ENCODE measurements around the gene ADAMTS18. TPM values are rescaled to one million over a fixed set of nuclear protein-coding genes. Genes with fewer than 3 reads are reported as not detected.
"Not testable (repeated sequence)": the region's sequence is repeated elsewhere in the genome, so short reads cannot be mapped to it uniquely, and the experiment has no call there.

The ADAMTS18 gene
- total and polyA plus RNA-seq, 4 donors, result under 0.01 to 0.17 TPM; not detected in 2

GRCh38 chr16:77271532-77272426 is 163.1 kb downstream of the ADAMTS18 start:
- Histone ChIP-seq H3K27ac (ENCODE audit: low read depth in 1 of 2, low read length in 2 of 2) (no peak overlapping the region), H3K4me3 (ENCODE audit: low read depth in 1 of 3, low read length in 3 of 3) (no peak overlapping the region), H3K36me3 (ENCODE audit: control insufficient read depth in 4 of 4, insufficient read depth in 3 of 4, low read depth in 1 of 4, low read length in 3 of 4) (no peaks in the 10 kb centered on the region), H3K9me3 (ENCODE audit: control insufficient read depth in 4 of 4, low read length in 3 of 4) (no peaks in the 10 kb centered on the region), H3K4me1 (ENCODE audit: control insufficient read depth in 4 of 4, insufficient read depth in 4 of 4, low read length in 3 of 4) (no peaks in the 10 kb centered on the region), H3K9ac (ENCODE audit: low read depth in 1 of 2, low read length in 2 of 2) (no peak overlapping the region), H3K27me3 (ENCODE audit: control insufficient read depth in 4 of 4, insufficient read depth in 4 of 4, low read length in 3 of 4) (peaks cover 0 to 6% (median 0%) of the 10 kb centered on the region in 4 donors)
- no peak for TF ChIP-seq RXRA (IDR thresholded peaks at IDR 0.05)
- no peak for TF ChIP-seq YY1 (IDR thresholded peaks at IDR 0.05)
- TF ChIP-seq REST (IDR thresholded peaks at IDR 0.05), result no peak
- no peak for TF ChIP-seq NR2F2 (IDR thresholded peaks at IDR 0.05)
- TF ChIP-seq SP1 (IDR thresholded peaks at IDR 0.05), result no peak
- no peak for TF ChIP-seq FOXA1 (IDR thresholded peaks at IDR 0.05)
- no peak for DNase-seq (ENCODE audit: low spot score)
- 64% methylated on average over 8 of the region's 8 CpGs for WGBS

- DNase-seq (ENCODE audit: low spot score); H3K36me3 ChIP-seq (ENCODE audit: control insufficient read depth in 4 of 4, insufficient read depth in 3 of 4, low read depth in 1 of 4, low read length in 3 of 4); H3K4me1 ChIP-seq (ENCODE audit: control insufficient read depth in 4 of 4, insufficient read depth in 4 of 4, low read length in 3 of 4); H3K9me3 ChIP-seq (ENCODE audit: control insufficient read depth in 4 of 4, low read length in 3 of 4); H3K4me3 ChIP-seq (ENCODE audit: low read depth in 1 of 3, low read length in 3 of 3); H3K27ac ChIP-seq (ENCODE audit: low read depth in 1 of 2, low read length in 2 of 2); H3K9ac ChIP-seq (ENCODE audit: low read depth in 1 of 2, low read length in 2 of 2); H3K27me3 ChIP-seq (ENCODE audit: control insufficient read depth in 4 of 4, insufficient read depth in 4 of 4, low read length in 3 of 4): not testable (repeated sequence)
- WGBS, result 58% methylated on average over 1 of the region's 1 CpG
Observed at GRCh38 chr16:77266185-77266584, 168.6 kb downstream of the ADAMTS18 start.

- H3K27ac ChIP-seq (ENCODE audit: low read depth in 1 of 2, low read length in 2 of 2), result no peak overlapping the region
- H3K36me3 ChIP-seq (ENCODE audit: control insufficient read depth in 4 of 4, insufficient read depth in 3 of 4, low read depth in 1 of 4, low read length in 3 of 4), result no peaks in the 10 kb centered on the region
- DNase-seq (ENCODE audit: low spot score), result no peak
- H3K4me3 ChIP-seq (ENCODE audit: low read depth in 1 of 3, low read length in 3 of 3), result no peak overlapping the region
- WGBS, result 47% methylated on average over 3 of the region's 3 CpGs
- H3K9ac ChIP-seq (ENCODE audit: low read depth in 1 of 2, low read length in 2 of 2), result no peak overlapping the region
- H3K27me3 ChIP-seq (ENCODE audit: control insufficient read depth in 4 of 4, insufficient read depth in 4 of 4, low read length in 3 of 4), result no peaks in the 10 kb centered on the region
- no peaks in the 10 kb centered on the region for H3K4me1 ChIP-seq (ENCODE audit: control insufficient read depth in 4 of 4, insufficient read depth in 4 of 4, low read length in 3 of 4)
- H3K9me3 ChIP-seq (ENCODE audit: control insufficient read depth in 4 of 4, low read length in 3 of 4), result no peaks in the 10 kb centered on the region
- TF ChIP-seq MAX (IDR thresholded peaks at IDR 0.05), result no peak
- TF ChIP-seq RXRA (IDR thresholded peaks at IDR 0.05), result no peak
- TF ChIP-seq FOXA2 (IDR thresholded peaks at IDR 0.05), result no peak
- no peak for TF ChIP-seq TAF1 (conservative IDR thresholded peaks at IDR 0.05)
- no peak for TF ChIP-seq SP1 (IDR thresholded peaks at IDR 0.05)
- no peak for TF ChIP-seq HNF4G (IDR thresholded peaks at IDR 0.05)
- no peak for TF ChIP-seq GABPA (IDR thresholded peaks at IDR 0.05 in 1 of 2, conservative IDR thresholded peaks at IDR 0.05 in 1 of 2)
- TF ChIP-seq YY1 (IDR thresholded peaks at IDR 0.05), result no peak
- TF ChIP-seq ZBTB33 (IDR thresholded peaks at IDR 0.05), result no peak
- no peak for TF ChIP-seq REST (IDR thresholded peaks at IDR 0.05)
- no peak for TF ChIP-seq JUND (IDR thresholded peaks at IDR 0.05)
- TF ChIP-seq RAD21 (IDR thresholded peaks at IDR 0.05), result no peak
- TF ChIP-seq CTCF (IDR thresholded peaks at IDR 0.05; ENCODE audit: low read depth, low read length, missing input control), result no peak
- no peak for TF ChIP-seq NR2F2 (IDR thresholded peaks at IDR 0.05)
- TF ChIP-seq EGR1 (IDR thresholded peaks at IDR 0.05; ENCODE audit: low read depth in 2 of 2), result no peak
Observed at GRCh38 chr16:77262971-77263370, 171.9 kb downstream of the ADAMTS18 start.

Data from liver (tissue), 9 donors.